HCEC 1CT (cell line): ENCODE results near the gene ITPRIP.
A peak's percentile ranks its signal among the peaks of the same experiment; 100 is the strongest.

ENCODE experiments used
- DNase-seq: peaks from one replicate; pipeline ENCODE4 v3.0.0-alpha.2; 2017

Gene ITPRIP

GRCh38 chr10:104337985-104338735 lies at the start of gene ITPRIP:
TSS of gene ITPRIP (minus strand) at chr10:104338465. CDS start at chr10:104316051, 22,414 bp downstream.
- peak; percentile 95 for DNase-seq

DNA sequence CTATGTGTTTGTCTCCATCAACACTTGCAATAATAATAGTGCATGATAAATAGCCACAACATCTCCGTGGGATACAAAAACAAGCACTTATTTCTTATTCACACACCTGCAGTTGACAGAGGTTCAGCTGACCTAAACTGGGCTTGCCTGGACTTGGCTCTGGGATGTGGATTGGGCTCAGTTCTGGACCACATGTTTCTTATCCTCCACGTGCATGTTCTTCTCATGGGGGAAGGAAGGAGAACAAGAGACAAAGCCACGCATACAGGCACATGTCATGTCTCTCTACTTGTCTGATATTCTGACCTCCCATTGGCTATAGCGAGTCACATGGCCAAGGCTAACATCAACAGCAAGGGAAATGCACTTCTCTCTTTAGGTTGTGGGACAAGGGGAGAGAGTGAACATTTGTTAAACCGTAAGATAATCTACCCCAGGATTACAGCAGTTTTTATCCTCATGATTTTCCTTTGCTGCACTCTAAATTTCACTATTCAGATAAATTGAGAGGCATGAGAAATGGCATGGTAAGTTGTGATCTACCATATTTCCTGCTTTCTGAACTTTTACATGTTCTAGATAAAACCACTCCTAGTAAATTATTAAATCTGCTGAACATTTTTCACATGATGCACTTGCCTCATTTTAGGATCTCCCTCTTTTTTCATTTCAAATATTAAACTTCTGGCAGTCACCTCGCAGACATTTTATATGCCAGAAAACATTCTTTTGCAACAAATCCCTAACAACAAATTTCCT lies 49.0 kb upstream of the ITPRIP start:
- DNase-seq: no peak

GRCh38 chr10:104380336-104380735 lies 42.1 kb upstream of the ITPRIP start:
- DNase-seq: no peak

GRCh38 chr10:104376784-104377300 lies 38.6 kb upstream of the ITPRIP start:
- DNase-seq: no peak

DNA sequence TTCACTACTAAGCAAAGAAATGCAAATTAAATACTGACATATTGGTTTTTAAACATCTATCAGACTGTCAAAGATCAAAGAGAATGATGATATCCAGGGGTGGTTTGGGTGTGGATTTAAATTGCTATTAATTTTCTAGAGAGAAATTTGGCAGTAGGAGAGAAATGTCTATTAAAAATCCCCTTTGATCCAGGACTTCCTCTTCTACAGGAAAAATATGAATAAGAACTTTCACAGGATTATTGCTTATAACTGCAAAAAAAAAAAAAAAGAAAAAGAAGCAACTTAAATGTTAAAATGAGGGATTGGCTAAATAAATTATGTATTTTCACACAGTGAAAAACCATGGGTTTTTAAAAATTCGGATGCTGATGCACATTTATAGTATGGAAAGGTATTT lies 36.3 kb upstream of the ITPRIP start:
- no peak for DNase-seq

DNA sequence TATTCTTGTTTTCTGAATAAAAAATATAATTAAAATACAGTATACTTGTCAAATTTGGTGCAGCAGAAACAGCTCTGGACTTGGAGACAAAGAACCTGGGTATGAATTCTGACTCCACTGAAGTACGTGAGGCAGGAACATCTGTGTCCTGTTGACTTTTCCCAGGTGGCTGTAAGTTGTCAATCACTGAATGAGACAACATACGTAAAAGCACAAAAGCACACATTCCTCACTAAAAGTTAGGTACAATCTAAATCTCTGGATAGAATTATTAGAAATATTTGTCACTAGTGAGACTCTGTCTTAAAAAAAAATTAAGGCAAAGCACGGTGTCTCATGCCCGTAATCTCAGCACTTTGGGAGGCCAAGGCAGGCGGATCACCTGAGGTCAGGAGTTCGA lies 33.5 kb upstream of the ITPRIP start:
- DNase-seq: no peak

- DNase-seq: no peak
Observed at GRCh38 chr10:104368381-104368780, 30.1 kb upstream of the ITPRIP start.

- no peak for DNase-seq
Observed at GRCh38 chr10:104367904-104368303, 29.6 kb upstream of the ITPRIP start.

DNA sequence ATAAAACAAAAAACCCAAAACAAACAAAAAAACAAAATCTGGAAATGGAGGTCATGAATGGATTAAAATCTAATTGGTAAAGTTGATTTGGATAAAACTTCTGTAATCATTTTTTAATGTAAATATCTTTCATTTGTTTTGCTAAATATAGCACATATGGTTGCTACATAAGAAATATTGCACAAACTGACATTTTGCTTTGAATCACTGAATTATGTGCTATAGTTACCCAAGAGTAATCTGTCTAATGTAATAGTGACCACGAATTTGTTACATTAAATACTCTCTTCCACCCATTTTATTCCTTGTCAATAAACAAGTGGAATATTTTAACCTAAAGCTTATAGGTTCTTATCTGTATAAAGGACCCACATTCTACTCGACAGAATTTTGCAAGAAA lies 21.5 kb upstream of the ITPRIP start:
- DNase-seq: no peak

GRCh38 chr10:104353325-104354048 lies 15.2 kb upstream of the ITPRIP start, which contains the start of gene CFAP58:
TSS of gene CFAP58 (plus strand) at chr10:104353833. CDS start at chr10:104353898, 65 bp downstream.
- peak; percentile 47 for DNase-seq

DNA sequence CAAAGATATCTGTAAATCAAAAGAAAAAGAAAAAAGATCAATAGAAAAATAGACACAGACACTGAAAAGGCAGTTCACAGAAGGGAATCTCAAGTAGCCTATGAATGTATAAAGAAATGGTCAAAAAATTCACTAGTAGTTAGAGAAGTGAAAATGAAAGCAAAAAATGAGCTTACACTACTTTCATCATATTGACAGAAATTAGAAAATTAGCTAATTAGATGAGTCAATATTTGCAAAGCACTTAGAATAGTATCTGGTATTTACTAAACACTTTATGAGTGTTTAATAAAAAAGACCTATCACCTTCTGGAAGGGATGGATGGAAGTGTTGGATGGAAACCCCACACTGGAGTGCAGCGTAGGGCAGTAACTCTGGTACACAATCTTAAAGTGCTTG lies 13.7 kb upstream of the ITPRIP start:
- no peak for DNase-seq

GRCh38 chr10:104351061-104351702 lies 12.9 kb upstream of the ITPRIP start:
- peak; percentile 75 for DNase-seq

GRCh38 chr10:104350127-104350635 lies 11.9 kb upstream of the ITPRIP start:
- DNase-seq: peak; percentile 79

DNA sequence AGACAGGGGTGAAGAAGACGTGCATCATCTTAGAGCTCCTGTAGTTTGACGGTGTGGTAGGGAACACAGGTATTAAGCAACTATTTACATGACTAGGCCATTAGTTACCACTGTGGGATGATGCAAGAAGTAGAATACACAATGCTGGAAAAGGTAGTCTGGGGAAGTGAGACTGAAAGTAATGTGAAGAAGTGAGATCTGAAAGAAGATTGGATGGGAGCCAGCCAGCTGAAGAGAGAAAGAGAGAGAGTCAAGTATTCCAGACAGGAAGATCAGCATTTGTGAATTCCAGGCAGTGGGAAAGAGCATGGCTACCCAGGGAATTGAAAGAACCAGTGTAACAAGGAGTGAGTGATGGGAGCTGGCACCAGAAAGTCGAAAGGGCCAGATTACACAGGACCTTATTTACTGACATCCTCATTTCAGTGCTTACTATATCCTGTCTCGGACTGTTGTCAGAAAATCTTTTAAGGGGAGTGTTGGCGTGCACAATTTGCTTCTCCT lies 11.4 kb upstream of the ITPRIP start:
- peak; percentile 62 for DNase-seq

GRCh38 chr10:104348601-104349000 lies 10.3 kb upstream of the ITPRIP start:
- DNase-seq: no peak

DNA sequence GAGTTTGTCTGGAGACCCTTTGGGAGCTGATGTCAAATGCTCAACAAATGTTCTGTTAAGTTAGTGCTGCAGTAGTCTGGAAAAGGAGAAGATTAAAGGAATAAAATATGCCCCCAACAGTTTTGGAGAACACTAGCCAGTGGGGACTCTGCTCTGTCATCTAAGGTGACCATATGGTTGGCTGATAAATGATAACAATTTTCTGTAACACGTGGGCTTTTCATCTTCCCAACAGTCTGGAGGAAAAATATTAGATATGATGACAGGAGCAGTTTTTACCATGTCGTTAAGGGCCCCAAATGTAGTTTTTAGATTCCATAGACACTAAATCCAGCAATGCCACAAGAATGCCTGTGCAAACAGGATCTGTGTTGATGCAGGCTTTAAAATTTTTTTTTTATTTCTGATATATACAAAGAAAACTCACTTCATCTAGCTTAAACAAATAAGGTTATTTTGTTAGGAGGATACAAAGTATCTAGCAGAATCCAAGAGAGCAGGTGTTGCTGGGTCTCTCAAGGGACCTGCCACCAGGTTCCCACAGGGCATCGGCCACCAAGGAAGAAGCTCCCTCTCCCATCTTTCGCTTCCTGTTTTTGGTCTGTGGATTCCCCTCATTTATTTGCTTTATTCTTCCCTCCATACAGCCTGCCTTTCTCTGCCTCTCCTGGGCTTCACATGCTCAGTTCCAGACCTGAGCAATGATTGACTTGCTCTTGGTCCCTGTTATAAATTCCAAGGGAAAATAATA lies 9.2 kb upstream of the ITPRIP start:
- no peak for DNase-seq

DNA sequence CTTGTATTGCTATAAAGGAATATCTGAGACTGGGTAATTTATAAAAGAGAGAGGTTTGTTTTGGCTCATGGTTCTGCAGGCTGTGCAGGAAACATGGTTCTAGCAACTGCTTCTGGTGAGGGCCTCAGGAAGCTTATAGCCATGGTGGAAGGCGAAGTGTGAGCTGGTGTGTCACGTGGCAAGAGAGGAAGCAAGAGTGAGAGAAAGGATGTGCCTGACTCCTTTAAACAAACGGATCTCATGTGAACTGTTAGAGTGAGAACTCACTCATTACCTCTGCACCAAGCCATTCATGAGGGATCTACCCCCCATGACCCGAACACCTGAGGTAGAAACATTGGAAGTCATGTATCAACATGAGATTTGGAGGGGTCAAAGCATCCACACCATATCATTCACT lies 7.7 kb upstream of the ITPRIP start:
- no peak for DNase-seq

- DNase-seq: no peak
Observed at GRCh38 chr10:104345515-104345914, 7.2 kb upstream of the ITPRIP start.

GRCh38 chr10:104344219-104344618 lies 6.0 kb upstream of the ITPRIP start:
- DNase-seq: no peak

DNA sequence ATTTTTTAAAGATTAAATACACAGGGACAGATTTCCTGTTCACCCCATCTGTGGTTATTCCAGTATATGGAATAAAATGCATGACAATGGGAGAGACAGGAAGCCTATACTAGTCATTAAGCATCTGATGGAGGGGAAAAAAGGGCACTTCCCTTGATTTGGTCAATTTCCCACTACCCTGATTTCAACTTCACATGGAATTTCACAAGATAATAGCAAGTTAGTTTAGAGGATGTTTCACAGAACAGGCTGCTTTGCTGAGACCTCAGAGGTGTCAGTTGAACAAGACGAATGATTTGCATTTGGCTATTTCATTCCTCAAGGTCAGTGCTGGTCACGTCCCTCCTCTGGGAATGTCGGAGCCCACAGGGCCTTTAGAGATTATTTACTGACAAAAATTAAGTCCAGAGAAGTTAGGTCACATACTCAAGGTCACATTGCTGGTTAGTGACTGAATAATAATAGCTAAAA lies 4.7 kb upstream of the ITPRIP start:
- DNase-seq: peak; percentile 53

DNA sequence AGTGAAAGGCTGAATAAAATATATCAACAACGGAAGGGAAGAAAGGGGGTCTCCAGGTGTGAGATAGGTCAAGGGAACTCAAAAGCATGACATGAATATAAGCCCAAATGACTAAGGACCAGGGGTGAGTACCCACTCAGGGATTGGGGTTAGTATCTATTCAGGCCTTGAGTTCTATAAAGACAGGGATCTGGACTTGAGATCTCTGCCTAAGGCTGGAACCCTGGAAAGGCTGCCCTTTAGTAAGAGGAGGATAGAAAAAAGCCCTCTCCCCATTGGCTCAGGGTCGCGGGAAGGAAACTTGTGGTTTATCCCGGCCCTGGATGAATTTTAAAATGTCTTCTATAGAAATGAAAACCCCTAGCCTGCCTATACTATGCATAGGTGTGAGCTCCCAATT lies 2.4 kb upstream of the ITPRIP start:
- DNase-seq: no peak
